HG03196 (cell line): ENCODE results near the gene STKLD1.
A peak's percentile ranks its signal among the peaks of the same experiment; 100 is the strongest.
"Not testable (repeated sequence)": the region's sequence is repeated elsewhere in the genome, so short reads cannot be mapped to it uniquely, and the experiment has no call there.

Source experiments
- ATAC-seq: cut with Tn5 transposase; IDR thresholded peaks from one replicate; pipeline ENCODE4 v1.9.1; 2021; ENCODE audit not compliant: unreplicated experiment

STKLD1 gene

GRCh38 chr9:133360400-133361393, 15.5 kb upstream of the STKLD1 start:
- no peak for ATAC-seq

- no peak for ATAC-seq
These were observed 14.6 kb upstream of the STKLD1 start for GRCh38 chr9:133361507-133362092.

- no peak for ATAC-seq
These were observed 13.7 kb upstream of the STKLD1 start for GRCh38 chr9:133362359-133363044.

- ATAC-seq: no peak
These were observed 9.7 kb upstream of the STKLD1 start for GRCh38 chr9:133366435-133366834.

- no peak for ATAC-seq
These were observed 8.9 kb upstream of the STKLD1 start for GRCh38 chr9:133367221-133367620.

- no peak for ATAC-seq
These were observed 8.4 kb upstream of the STKLD1 start for GRCh38 chr9:133367778-133368177.

GRCh38 chr9:133368249-133368881, 7.8 kb upstream of the STKLD1 start:
- no peak for ATAC-seq

- ATAC-seq: no peak
These were observed 6.7 kb upstream of the STKLD1 start for GRCh38 chr9:133369422-133369821.

- ATAC-seq: no peak
These were observed 6.2 kb upstream of the STKLD1 start for GRCh38 chr9:133369933-133370332.

GRCh38 chr9:133370685-133371084, 5.5 kb upstream of the STKLD1 start:
- ATAC-seq: no peak

GRCh38 chr9:133371261-133371711, 4.9 kb upstream of the STKLD1 start:
- no peak for ATAC-seq

- ATAC-seq: no peak
These were observed 4.0 kb upstream of the STKLD1 start for GRCh38 chr9:133372144-133372543.

- ATAC-seq: no peak
These were observed 1.5 kb upstream of the STKLD1 start for GRCh38 chr9:133374612-133375115.

GRCh38 chr9:133375116-133375723, 946 bp upstream of the STKLD1 start:
- peak; percentile 14 for ATAC-seq

GRCh38 chr9:133377280-133377679, 1.1 kb downstream of the STKLD1 start:
- not testable (repeated sequence) for ATAC-seq

GRCh38 chr9:133377721-133378216, 1.6 kb downstream of the STKLD1 start:
- no peak for ATAC-seq

GRCh38 chr9:133378408-133378962, 2.3 kb downstream of the STKLD1 start:
- no peak for ATAC-seq

- no peak for ATAC-seq
These were observed 3.3 kb downstream of the STKLD1 start for GRCh38 chr9:133379153-133380086.

- no peak for ATAC-seq
These were observed 4.6 kb downstream of the STKLD1 start for GRCh38 chr9:133380734-133381133.
